Ammon's horn (tissue), 1 donor: ENCODE data around the gene UBE2I.
"Not testable (repeated sequence)": the region's sequence is repeated elsewhere in the genome, so short reads cannot be mapped to it uniquely, and the experiment has no call there.

ENCODE experiments used
- DNase-seq: peaks from one replicate; pipeline ENCODE4 v3.0.0-alpha.2; 2016; ENCODE audit warnings: low spot score

The UBE2I gene

GRCh38 chr16:1314399-1315068 is 5.1 kb downstream of the UBE2I start:
- DNase-seq: no peak

GRCh38 chr16:1315081-1316032 is 5.9 kb downstream of the UBE2I start:
- DNase-seq: no peak

- DNase-seq: no peak
These were observed 6.6 kb downstream of the UBE2I start for GRCh38 chr16:1316033-1316405.

GRCh38 chr16:1317479-1318267 is 8.2 kb downstream of the UBE2I start:
- no peak for DNase-seq

- DNase-seq: no peak
These were observed 8.8 kb downstream of the UBE2I start for GRCh38 chr16:1318268-1318545.

- no peak for DNase-seq
These were observed 9.6 kb downstream of the UBE2I start for GRCh38 chr16:1319041-1319440.

- no peak for DNase-seq
These were observed 10.7 kb downstream of the UBE2I start for GRCh38 chr16:1320097-1320496.

GRCh38 chr16:1320658-1321240 is 11.3 kb downstream of the UBE2I start:
- DNase-seq: no peak

GRCh38 chr16:1322407-1322806 is 13.0 kb downstream of the UBE2I start:
- no peak for DNase-seq

GRCh38 chr16:1323296-1324239 is 14.1 kb downstream of the UBE2I start:
- DNase-seq: peak; percentile 76

- no peak for DNase-seq
These were observed 14.9 kb downstream of the UBE2I start for GRCh38 chr16:1324286-1324826.

- no peak for DNase-seq
These were observed 15.8 kb downstream of the UBE2I start for GRCh38 chr16:1325261-1325660.

- no peak for DNase-seq
These were observed 16.4 kb downstream of the UBE2I start for GRCh38 chr16:1325673-1326371.

- no peak for DNase-seq
These were observed 17.0 kb downstream of the UBE2I start for GRCh38 chr16:1326391-1326790.

- no peak for DNase-seq
These were observed 17.6 kb downstream of the UBE2I start for GRCh38 chr16:1326946-1327618.

GRCh38 chr16:1327619-1327947 is 18.1 kb downstream of the UBE2I start:
- DNase-seq: no peak

GRCh38 chr16:1328136-1328535 is 18.7 kb downstream of the UBE2I start:
- DNase-seq: not testable (repeated sequence)

GRCh38 chr16:1328961-1329360 is 19.5 kb downstream of the UBE2I start:
- not testable (repeated sequence) for DNase-seq

GRCh38 chr16:1330260-1330914 is 21.0 kb downstream of the UBE2I start:
- DNase-seq: no peak
